GM19239 (cell line): ENCODE measurements around the gene CLASP1.
"Not testable (repeated sequence)": the region's sequence is repeated elsewhere in the genome, so short reads cannot be mapped to it uniquely, and the experiment has no call there.

Experiments
- DNase-seq: peaks from one replicate; pipeline ENCODE4 v3.0.0; 2011; ENCODE audit warnings: low spot score; ENCODE audit not compliant: insufficient read length
- FAIRE-seq: peaks from 2 replicates; lab custom pipeline; 2011; peaks lifted over from hg19 to GRCh38; lab: Jason Lieb, UNC

The CLASP1 gene

DNA sequence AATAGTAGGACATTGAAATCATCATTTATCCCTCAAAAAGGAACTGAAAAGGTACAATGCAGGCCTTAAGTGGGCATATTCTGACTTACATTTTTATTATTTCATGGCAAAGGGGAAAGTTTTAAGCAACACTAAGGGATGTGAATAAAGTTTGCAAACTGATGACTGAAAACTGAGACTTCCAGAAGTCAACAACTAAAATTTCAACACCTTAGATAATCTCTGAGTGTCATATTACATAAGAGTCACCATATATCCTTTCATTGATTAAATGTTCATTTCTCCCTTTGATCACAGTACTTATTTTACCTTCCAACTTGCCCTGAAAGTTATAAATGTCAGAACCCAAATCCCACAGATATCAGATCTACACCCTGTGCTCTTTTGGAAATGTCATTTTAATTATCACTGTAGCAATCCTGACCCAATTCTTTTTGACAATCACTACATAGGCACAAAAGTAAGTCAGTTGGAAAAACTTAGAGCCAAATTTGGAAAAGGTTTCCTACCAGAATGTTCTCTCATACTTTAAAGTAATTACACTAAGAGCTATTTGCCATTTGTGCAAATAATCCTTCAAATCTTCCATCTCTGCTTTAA lies 163.0 kb downstream of the CLASP1 start:
- FAIRE-seq (no peak), DNase-seq (no peak)

DNA sequence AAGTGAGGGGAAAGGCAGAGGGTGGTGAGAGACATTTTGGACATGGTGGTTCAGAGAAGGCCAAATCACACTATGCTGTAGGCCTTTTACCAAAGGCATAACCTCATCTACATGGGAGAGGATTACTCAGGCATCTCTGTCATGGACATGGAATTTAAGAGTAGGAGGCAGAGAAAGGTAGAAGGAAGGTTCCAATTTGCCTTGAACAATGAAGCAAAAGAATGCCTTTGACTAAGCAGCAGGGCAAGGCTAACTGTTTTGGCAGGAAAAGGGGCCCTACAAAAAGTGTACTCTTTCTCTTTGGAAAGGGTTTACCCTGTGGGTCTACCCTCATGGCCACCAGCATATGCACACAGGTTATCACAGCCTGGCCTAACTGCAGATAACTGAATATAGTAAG lies 164.2 kb downstream of the CLASP1 start:
- DNase-seq: no peak
- FAIRE-seq: no peak

GRCh38 chr2:121483846-121484245 lies 165.4 kb downstream of the CLASP1 start:
- no peak for DNase-seq
- no peak for FAIRE-seq

GRCh38 chr2:121483021-121483420 lies 166.2 kb downstream of the CLASP1 start:
- DNase-seq (no peak), FAIRE-seq (no peak)

DNA sequence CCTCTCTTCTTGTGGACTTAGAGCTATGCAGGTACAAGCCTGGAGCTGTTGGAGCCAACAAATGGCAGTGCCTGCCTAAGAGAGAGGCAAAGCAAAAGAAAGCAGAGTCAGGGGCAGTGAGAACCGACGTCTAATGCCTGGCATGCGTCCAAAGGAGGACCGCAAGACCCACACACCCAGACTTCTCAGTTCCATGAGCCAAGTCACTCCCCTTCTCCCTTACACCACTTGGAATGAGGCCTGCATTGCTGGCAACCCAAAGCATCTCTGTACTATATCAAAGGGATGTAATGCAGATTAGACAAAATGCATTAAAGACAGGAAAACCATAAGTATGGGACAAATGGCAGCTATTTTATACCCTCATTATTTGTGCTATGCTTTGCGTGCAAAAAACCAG lies 168.4 kb downstream of the CLASP1 start:
- DNase-seq (no peak), FAIRE-seq (no peak)

- no peak for DNase-seq
- FAIRE-seq: no peak
Measured at GRCh38 chr2:121479882-121480522, 169.3 kb downstream of the CLASP1 start.

- no peak for DNase-seq
- FAIRE-seq: no peak
Measured at GRCh38 chr2:121478996-121479745, 170.1 kb downstream of the CLASP1 start.

DNA sequence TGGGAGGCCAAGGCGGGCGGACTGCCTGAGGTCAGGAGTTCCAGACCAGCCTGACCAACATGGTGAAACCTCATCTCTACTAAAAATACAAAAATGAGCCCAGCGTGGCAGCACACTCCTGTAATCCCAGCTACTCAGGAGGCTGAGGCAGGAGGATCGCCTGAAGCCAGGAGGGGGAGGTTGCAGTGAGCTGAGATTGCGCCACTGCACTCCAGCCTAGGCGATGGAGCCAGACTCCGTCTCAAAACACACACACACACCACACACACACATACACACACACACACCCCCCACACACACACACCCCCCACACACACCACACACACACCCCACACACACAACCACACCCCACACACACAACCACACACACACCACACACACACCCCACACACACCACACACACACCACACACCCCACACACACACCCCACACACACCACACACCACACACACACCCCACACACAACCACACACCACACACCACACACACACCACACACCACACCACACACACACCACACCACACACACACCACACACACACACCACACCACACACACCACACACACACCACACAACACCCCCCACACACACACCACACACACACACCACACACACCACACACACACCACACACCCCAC lies 170.8 kb downstream of the CLASP1 start:
- FAIRE-seq, DNase-seq: not testable (repeated sequence)

DNA sequence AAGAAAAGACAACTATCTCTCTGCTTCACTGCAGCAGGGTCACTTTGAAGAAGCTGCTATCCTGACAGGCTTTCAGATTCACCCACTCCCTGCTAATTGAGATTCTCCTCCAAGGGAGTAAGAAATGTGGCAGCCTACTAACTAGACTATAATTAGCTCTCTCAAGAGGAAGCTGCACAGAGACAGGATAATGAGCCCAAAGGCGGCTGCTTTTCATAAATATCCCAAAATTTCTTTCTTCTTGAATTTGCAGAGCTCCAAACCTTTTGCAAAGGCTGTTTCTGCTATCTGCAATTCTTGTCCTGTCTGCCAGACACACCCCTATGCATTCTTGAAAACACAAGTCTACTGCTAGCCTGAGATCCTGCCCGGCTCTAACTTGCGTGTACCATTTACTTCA lies 172.6 kb downstream of the CLASP1 start:
- FAIRE-seq (no peak), DNase-seq (no peak)

DNA sequence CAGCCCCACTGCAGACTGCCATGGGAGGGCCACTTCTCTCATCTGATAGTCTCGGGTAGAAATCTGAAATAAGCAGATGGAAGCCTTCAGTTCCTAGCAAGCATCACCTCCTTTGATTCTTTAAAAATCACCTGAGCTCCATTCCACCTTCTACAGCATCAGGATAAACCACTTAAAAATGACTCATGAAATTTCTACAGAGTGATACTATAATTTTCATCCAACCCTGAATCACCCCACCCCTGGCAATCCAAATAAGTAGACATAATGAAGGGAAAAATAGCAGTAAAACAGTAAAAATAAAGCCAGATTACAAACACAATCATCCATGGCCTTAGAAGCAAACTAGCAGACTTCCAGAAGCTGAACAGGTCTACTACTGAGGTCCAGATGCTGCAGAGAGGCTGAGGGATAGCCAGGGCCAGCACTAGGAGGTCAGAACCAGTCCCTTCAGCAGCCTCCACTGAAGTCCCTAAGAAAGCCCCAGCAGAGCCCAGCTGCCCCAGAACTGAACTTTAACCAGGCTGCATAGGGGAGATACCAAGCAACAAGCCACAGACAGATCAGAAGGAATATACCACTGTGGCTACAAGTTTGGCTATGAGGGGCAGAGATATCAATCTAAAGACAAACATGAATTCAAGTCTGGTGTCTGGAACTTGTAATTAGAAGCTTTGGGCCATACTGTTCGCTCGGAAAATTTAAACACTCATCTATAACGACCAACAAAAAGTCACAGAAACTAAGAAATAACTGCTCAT lies 173.3 kb downstream of the CLASP1 start:
- FAIRE-seq (no peak), DNase-seq (no peak)

GRCh38 chr2:121473512-121473911 lies 175.8 kb downstream of the CLASP1 start:
- no peak for DNase-seq
- FAIRE-seq: no peak

DNA sequence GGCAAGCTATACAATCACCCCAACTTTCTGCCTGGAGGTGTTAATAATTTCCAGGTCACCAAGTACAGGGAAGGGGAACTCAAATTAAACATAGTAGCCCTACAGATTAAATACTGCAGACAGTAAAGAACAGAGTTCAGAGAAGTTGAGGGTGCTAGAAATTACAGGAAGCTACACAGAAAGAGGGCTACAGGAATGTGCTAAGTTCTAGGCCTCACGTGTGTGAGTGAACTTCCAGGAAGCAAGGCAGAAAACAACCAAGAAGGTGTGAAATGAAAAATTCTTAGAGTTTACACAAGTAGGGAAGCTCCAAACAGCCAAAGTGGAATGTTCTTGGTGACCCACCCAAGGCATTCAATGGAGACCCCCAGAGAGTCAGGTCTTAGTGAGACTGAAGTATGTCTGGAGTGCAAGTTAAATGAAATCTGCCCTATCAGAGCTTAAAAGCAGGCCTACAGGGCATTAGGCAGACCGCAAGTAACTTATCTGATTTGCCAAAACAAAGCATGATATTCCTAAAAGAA lies 176.7 kb downstream of the CLASP1 start:
- DNase-seq: no peak
- no peak for FAIRE-seq

- DNase-seq: no peak
- FAIRE-seq: peak; percentile 37
Measured at GRCh38 chr2:121471532-121472469, 177.5 kb downstream of the CLASP1 start.

GRCh38 chr2:121470917-121471316 lies 178.3 kb downstream of the CLASP1 start:
- no peak for DNase-seq
- no peak for FAIRE-seq

- DNase-seq: no peak
Measured at GRCh38 chr2:121469356-121469755, 179.9 kb downstream of the CLASP1 start.

DNA sequence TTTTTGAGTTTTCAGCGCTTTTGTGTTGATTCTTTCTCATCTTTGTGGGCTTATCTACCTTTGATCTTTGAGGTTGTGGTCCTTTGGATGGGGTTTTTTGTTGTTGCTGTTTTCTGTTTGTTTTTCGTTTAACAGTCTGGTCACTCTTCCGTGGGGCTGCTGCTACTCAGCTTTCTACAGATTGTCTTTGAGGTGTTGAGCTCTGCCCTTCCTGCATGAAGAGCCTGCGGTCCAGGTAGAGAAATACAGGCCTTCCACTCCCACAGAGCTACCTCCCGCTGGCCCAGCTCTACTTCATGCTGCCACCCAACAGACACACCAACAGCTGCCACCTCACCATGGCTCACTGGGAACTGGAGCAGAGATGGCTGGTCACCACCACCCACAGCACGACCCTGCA lies 180.3 kb downstream of the CLASP1 start:
- FAIRE-seq (no peak), DNase-seq (no peak)

More at GRCh38 chr2:121469356-121469755, 179.9 kb downstream of the CLASP1 start:
- no peak for FAIRE-seq

DNA sequence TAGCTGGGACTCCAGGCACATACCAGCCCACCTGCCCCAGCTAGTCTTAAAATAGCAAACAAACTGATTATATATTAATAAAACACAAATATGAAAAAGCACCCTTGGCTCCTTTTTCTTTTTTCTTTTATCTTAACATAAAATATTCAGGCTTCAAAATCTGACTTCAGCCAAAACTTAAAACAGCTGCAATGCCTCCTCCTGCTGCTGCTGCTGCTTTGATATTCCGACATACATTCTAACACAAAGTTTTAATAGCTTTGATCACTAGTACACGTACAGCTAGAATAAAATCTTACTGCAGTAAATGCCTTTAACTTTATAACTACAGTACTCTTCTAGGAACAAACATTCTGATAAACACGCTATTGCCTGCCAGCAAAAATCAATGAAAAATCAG lies 190.0 kb downstream of the CLASP1 start:
- DNase-seq (no peak), FAIRE-seq (no peak)

DNA sequence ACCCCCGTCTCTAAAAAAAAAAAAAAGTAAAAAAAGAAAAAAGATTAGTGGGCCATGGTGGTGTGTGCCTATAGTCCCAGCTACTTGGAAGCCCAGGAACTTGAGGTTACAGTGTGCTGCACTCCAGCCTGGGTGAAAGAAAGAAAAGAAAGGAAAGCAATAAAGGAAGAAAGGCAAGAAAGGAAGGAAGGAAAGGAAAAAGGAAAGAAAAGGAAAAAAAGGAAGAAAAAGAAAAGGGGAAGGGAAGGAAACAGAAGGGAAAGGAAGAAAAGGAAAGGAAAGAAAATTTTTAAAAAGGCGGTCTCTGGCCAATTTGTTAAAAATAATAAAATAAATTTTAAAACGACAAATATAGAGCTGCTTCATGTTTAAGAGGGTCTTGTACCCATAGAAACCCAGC lies 192.9 kb downstream of the CLASP1 start:
- DNase-seq (no peak), FAIRE-seq (no peak)

GRCh38 chr2:121455446-121455845 lies 193.8 kb downstream of the CLASP1 start:
- FAIRE-seq: no peak
- no peak for DNase-seq
